Activated naive CD4-positive, alpha-beta T cell treated with anti-CD3 and anti-CD28 coated beads, Interleukin-2, amount 10 ng/mL, durations not matched to agents 7 days and 5 days (primary cell): ENCODE measurements around the gene SDF4.

Experiments
- CTCF ChIA-PET: fragments of 350-600 bp; sonication (Branson Sonifier 250); formaldehyde crosslinking; loops from one replicate; lab custom pipeline; 2021; ENCODE audit warnings: antibody characterized with exemption; lab: Charles Lee
- DNase-seq: peaks from one replicate; pipeline ENCODE4 v3.0.0-alpha.2; 2020
- H3K27ac Mint-ChIP-seq: one replicate; pipeline ENCODE4 v1.8.0; 2021; ENCODE audit warnings: mild to moderate bottlenecking, moderate library complexity, mixed read lengths
- H3K27me3 Mint-ChIP-seq: one replicate; pipeline ENCODE4 v1.8.0; 2021; ENCODE audit warnings: mild to moderate bottlenecking, mixed read lengths
- H3K36me3 Mint-ChIP-seq: one replicate; pipeline ENCODE4 v1.8.0; 2021; ENCODE audit warnings: mixed read lengths
- H3K4me1 Mint-ChIP-seq: one replicate; pipeline ENCODE4 v1.8.0; 2021; ENCODE audit warnings: mixed read lengths
- H3K4me3 Mint-ChIP-seq: one replicate; pipeline ENCODE4 v1.8.0; 2021; ENCODE audit warnings: mild to moderate bottlenecking, moderate library complexity, mixed read lengths
- H3K9me3 Mint-ChIP-seq: one replicate; pipeline ENCODE4 v1.8.0; 2021; ENCODE audit warnings: mixed read lengths

SDF4 gene

DNA sequence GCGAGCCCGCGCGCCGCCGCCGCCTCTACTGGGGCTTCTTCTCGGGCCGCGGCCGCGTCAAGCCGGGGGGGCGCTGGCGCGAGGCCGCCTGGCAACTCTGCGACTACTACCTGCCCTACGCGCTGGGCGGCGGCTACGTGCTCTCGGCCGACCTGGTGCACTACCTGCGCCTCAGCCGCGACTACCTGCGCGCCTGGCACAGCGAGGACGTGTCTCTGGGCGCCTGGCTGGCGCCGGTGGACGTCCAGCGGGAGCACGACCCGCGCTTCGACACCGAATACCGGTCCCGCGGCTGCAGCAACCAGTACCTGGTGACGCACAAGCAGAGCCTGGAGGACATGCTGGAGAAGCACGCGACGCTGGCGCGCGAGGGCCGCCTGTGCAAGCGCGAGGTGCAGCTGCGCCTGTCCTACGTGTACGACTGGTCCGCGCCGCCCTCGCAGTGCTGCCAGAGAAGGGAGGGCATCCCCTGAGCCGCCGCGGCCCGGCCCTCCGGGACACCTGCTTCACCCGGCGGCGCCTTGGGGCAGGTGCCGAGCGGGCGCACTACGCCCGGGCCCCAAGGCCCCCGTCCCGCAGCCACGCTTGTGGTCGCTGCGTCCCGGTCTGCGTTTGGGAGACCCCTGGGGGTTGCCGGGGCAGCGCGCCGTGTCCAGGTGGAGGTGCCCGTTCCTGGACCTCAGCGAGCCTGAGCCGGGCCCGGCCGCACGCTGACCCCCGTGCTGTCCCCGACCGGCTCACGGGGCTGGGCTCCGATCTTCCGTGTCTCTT, 1.2 kb upstream of the SDF4 start:
- Mint-ChIP-seq H3K4me1 (peaks cover 29% of the 10 kb centered on the region), H3K27me3 (no peaks in the 10 kb centered on the region)

DNA sequence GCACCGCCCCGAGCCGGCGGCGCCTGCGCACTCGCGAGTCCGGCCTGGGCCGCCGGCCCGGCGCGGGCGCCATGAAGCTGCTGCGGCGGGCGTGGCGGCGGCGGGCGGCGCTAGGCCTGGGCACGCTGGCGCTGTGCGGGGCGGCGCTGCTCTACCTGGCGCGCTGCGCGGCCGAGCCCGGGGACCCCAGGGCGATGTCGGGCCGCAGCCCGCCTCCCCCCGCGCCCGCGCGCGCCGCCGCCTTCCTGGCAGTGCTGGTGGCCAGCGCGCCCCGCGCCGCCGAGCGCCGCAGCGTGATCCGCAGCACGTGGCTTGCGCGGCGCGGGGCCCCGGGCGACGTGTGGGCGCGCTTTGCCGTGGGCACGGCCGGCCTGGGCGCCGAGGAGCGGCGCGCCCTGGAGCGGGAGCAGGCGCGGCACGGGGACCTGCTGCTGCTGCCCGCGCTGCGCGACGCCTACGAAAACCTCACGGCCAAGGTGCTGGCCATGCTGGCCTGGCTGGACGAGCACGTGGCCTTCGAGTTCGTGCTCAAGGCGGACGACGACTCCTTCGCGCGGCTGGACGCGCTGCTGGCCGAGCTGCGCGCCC, 501 bp upstream of the SDF4 start, which contains the start of gene B3GALT6:
Gene B3GALT6, plus strand, starts transcription at position 30 of the 588 bp plus-strand sequence. Its CDS starts 42 bp downstream, at position 72.
- H3K4me1 Mint-ChIP-seq: peaks cover 29% of the 10 kb centered on the region
- H3K4me3 Mint-ChIP-seq: peak within 1 kb of the TSS; percentile 95
- H3K36me3 Mint-ChIP-seq: peaks cover 28% of the 10 kb centered on the region
- H3K9me3 Mint-ChIP-seq: no peaks in the 10 kb centered on the region
- CTCF ChIA-PET: no interaction called here
- H3K27me3 Mint-ChIP-seq: no peaks in the 10 kb centered on the region
- peak within 1 kb of the TSS; percentile 92 for H3K27ac Mint-ChIP-seq
- DNase-seq: no peak

More for the DNA sequence above, 1.2 kb upstream of the SDF4 start:
- H3K4me3 Mint-ChIP-seq: peak overlapping the region; percentile 67
- peaks cover 28% of the 10 kb centered on the region for H3K36me3 Mint-ChIP-seq
- H3K9me3 Mint-ChIP-seq: no peaks in the 10 kb centered on the region
- peak overlapping the region; percentile 6 for H3K27ac Mint-ChIP-seq
- DNase-seq: no peak
- CTCF ChIA-PET: no interaction called here

GRCh38 chr1:1230656-1231399, 973 bp downstream of the SDF4 start:
- Mint-ChIP-seq H3K36me3 (peaks cover 30% of the 10 kb centered on the region), H3K4me1 (peaks cover 29% of the 10 kb centered on the region), H3K4me3 (peak overlapping the region; percentile 95), H3K9me3 (no peaks in the 10 kb centered on the region), H3K27me3 (no peaks in the 10 kb centered on the region), H3K27ac (peak overlapping the region; percentile 92)
- no peak for DNase-seq
- CTCF ChIA-PET: interaction anchor here (0.6 to 3.2 kb wide), 5 partner anchors 15 to 229 kb away, joined by 3 to 38 read pairs (median 4); no protein-coding TSS in a partner anchor

GRCh38 chr1:1229770-1230169, 2.0 kb downstream of the SDF4 start:
- Mint-ChIP-seq H3K4me1 (peaks cover 29% of the 10 kb centered on the region), H3K27me3 (no peaks in the 10 kb centered on the region), H3K27ac (no peak overlapping the region), H3K4me3 (peak overlapping the region; percentile 38), H3K9me3 (no peaks in the 10 kb centered on the region), H3K36me3 (peaks cover 37% of the 10 kb centered on the region)
- CTCF ChIA-PET: interaction anchor here (0.6 to 3.2 kb wide), 3 partner anchors 108 to 228 kb away, joined by 4 to 38 read pairs (median 4); no protein-coding TSS in a partner anchor
- DNase-seq: no peak

DNA sequence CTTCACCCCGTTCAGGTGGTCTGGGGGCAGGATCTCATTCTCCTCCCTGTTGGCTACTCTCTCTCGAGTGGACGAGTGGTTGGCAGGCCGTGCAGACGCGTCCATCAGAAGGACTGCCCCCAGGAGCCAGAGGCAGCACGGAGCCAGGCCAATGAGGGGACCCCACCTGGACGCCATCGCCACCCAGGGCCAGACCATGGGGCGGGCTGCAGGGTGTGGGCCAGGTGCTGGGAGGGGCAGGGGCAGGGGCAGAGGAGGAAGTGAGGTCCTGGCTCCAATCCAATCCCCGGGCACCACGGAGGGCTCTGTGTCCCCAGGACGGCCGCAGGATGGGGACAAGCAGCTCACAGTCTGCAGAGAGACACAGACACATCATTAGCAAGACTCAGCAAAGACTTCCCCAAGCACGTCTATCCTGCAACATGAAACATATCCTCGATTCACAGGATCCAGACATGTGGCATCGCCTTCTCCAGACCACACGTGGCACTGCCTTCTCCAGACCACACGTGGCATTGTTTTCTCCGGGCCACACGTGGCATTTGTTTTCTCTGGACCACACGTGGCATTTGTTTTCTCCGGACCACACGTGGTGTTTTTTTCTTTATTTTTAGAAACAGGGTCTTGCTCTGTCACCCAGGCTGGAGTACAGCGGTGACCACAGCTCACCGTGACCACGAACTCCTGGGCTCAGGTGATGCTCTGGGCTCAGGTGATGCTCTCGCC, 3.0 kb downstream of the SDF4 start:
- Mint-ChIP-seq H3K4me3 (no peak overlapping the region), H3K4me1 (peaks cover 19% of the 10 kb centered on the region), H3K36me3 (peaks cover 37% of the 10 kb centered on the region), H3K27me3 (no peaks in the 10 kb centered on the region), H3K9me3 (no peaks in the 10 kb centered on the region), H3K27ac (no peak overlapping the region)
- CTCF ChIA-PET: interaction anchor here (1.8 to 3.2 kb wide), 2 partner anchors 107 to 111 kb away, joined by 4 to 38 read pairs; no protein-coding TSS in a partner anchor
- no peak for DNase-seq

DNA sequence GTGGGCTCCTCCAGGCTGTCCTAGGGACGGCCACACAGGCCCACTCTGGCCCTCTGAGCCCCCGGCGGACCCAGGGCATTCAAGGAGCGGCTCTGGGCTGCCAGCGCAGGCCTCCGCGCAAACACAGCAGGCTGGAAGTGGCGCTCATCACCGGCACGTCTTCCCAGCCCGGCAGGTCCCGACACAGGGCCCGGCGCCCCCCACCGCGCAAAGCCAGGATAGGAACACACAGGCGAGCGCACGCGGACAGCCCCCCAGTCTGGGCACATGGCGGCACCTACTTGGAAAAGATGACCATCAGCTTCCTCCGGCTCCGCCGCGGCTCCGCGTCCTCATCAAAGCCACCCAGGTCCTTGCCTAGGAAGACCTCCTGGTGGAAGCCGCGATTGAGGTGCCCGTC, 3.6 kb downstream of the SDF4 start:
- no peaks in the 10 kb centered on the region for H3K27me3 Mint-ChIP-seq
- peaks cover 37% of the 10 kb centered on the region for H3K36me3 Mint-ChIP-seq
- DNase-seq: no peak
- CTCF ChIA-PET: no interaction called here
- H3K4me1 Mint-ChIP-seq: peaks cover 14% of the 10 kb centered on the region
- no peaks in the 10 kb centered on the region for H3K9me3 Mint-ChIP-seq
- no peak overlapping the region for H3K4me3 Mint-ChIP-seq
- H3K27ac Mint-ChIP-seq: no peak overlapping the region

DNA sequence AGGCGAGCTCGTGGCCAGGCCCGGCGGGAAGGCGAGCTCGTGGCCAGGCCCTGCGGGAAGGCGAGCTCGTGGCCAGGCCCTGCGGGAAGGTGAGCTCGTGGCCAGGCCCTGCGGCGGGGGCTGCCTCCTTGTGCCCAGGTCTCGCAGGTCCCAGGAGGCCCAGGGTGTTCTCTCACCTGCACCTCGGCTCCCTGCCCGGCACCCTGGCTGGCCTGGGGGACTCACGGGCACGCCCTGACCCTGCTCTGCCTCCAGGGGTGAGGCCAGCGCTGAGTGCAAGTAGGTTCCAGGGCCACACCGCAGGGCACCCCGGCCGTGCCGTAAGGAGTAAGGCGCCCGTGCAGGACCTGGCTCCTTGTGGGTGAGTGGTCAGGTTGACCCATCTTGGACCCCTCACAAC, 4.4 kb downstream of the SDF4 start:
- no peaks in the 10 kb centered on the region for H3K9me3 Mint-ChIP-seq
- no peak for DNase-seq
- peaks cover 44% of the 10 kb centered on the region for H3K36me3 Mint-ChIP-seq
- H3K4me1 Mint-ChIP-seq: peaks cover 18% of the 10 kb centered on the region
- no peaks in the 10 kb centered on the region for H3K27me3 Mint-ChIP-seq
- no peak overlapping the region for H3K27ac Mint-ChIP-seq
- H3K4me3 Mint-ChIP-seq: no peak overlapping the region
- CTCF ChIA-PET: no interaction called here

DNA sequence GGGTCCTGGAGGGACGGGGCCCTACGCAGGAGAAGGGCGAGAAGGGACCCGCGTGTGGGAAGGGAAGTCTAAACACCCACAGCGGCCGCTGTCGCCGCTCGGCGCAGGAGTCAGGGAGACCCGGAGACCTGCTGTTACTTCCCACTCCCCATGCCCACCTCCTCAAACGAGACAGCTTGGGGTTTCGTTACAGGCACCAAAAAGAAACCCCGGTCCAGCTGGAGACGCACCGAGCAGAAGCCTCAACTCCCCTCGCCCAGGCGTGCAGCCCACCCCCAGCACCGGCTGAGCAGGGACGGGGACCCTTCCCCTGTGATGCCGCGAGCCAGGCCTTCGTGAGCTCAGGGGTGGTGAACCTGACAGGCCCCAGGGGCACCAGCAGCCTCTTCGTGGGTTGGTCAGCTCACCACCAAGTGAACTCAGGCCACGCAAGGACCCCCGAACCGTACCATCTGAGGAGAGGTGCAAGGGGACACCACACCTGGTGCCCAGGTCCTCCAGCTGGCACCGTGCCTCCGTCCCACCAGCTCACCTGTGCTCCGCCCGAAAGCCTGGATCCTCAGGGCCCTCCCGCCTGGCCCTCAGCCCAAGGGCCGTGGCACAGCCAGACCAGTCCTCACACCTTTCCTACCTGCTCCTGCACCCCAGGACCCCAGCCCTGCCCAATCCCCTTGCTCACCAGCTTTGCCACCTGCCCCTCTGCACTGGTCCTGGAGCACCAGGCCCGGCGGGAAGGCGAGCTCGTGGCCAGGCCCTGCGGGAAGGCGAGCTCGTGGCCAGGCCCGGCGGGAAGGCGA, 5.0 kb downstream of the SDF4 start:
- H3K9me3 Mint-ChIP-seq: no peaks in the 10 kb centered on the region
- H3K36me3 Mint-ChIP-seq: peaks cover 46% of the 10 kb centered on the region
- CTCF ChIA-PET: interaction anchor here (0.6 kb wide), 1 partner anchor 104 kb away, joined by 3 read pairs; no protein-coding TSS in a partner anchor
- H3K4me3 Mint-ChIP-seq: no peak overlapping the region
- DNase-seq: no peak
- no peaks in the 10 kb centered on the region for H3K27me3 Mint-ChIP-seq
- H3K4me1 Mint-ChIP-seq: peaks cover 18% of the 10 kb centered on the region
- no peak overlapping the region for H3K27ac Mint-ChIP-seq

DNA sequence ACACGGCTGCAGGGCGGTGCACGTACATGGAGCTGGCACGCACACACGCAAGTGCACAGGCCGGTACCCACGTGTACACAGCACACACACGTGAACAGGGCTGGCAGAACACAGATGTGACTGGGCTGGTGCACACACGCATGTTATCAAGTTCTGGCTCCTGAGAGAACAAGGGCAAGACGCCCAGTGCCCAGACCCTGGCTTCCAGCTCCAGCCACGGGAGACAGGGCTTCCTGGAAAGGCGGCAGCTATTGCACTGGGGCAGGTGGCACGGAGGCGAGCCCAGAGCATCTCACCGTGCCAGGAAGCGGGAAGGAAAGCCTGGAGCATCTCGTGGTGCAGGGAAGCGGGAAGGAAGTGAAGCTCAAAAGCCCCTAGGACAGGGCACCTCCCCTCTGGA, 5.9 kb downstream of the SDF4 start:
- DNase-seq: no peak
- no peaks in the 10 kb centered on the region for H3K27me3 Mint-ChIP-seq
- peaks cover 18% of the 10 kb centered on the region for H3K4me1 Mint-ChIP-seq
- H3K27ac Mint-ChIP-seq: no peak overlapping the region
- no peaks in the 10 kb centered on the region for H3K9me3 Mint-ChIP-seq
- CTCF ChIA-PET: interaction anchor here (0.6 kb wide), 1 partner anchor 103 kb away, joined by 3 read pairs; no protein-coding TSS in a partner anchor
- H3K36me3 Mint-ChIP-seq: peaks cover 49% of the 10 kb centered on the region
- H3K4me3 Mint-ChIP-seq: no peak overlapping the region

GRCh38 chr1:1225238-1225845, 6.5 kb downstream of the SDF4 start:
- Mint-ChIP-seq H3K4me1 (peaks cover 12% of the 10 kb centered on the region), H3K27me3 (no peaks in the 10 kb centered on the region), H3K4me3 (no peak overlapping the region), H3K36me3 (peaks cover 50% of the 10 kb centered on the region), H3K9me3 (no peaks in the 10 kb centered on the region), H3K27ac (no peak overlapping the region)
- CTCF ChIA-PET: no interaction called here
- DNase-seq: no peak

DNA sequence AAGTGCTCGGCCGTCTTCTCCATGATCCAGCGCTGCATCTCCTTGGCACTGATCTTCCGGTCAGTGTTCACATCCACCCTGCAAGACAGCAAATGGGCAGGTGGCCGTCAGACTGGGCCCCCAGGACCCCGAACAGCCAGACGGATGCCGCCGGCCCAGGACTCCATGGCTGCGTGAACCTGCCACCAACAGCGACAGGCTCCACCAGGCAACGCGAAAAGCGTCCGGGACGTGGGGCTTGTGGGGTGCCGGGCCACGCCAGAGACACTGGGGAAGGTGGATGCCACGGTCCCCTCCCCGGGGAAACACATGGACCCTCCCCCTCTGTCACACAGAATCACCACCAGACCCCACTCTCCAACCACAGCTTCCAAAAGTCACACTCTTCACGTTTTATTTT, 7.9 kb downstream of the SDF4 start:
- Mint-ChIP-seq H3K9me3 (no peaks in the 10 kb centered on the region), H3K36me3 (peaks cover 44% of the 10 kb centered on the region), H3K4me3 (no peak overlapping the region)

GRCh38 chr1:1223321-1223720, 8.5 kb downstream of the SDF4 start:
- Mint-ChIP-seq H3K36me3 (peaks cover 42% of the 10 kb centered on the region), H3K4me3 (no peak overlapping the region), H3K27me3 (no peaks in the 10 kb centered on the region), H3K27ac (peak overlapping the region; percentile 80), H3K9me3 (no peaks in the 10 kb centered on the region), H3K4me1 (peaks cover 4% of the 10 kb centered on the region)
- no peak for DNase-seq
- CTCF ChIA-PET: no interaction called here

More for the DNA sequence above, 7.9 kb downstream of the SDF4 start:
- no peak for DNase-seq
- peaks cover 4% of the 10 kb centered on the region for H3K4me1 Mint-ChIP-seq
- CTCF ChIA-PET: no interaction called here
- no peaks in the 10 kb centered on the region for H3K27me3 Mint-ChIP-seq
- no peak overlapping the region for H3K27ac Mint-ChIP-seq
